PC-3 (cell line): Measurements from ENCODE around the gene ATP1B1.

Experiments used
- EZH2phosphoT487 ChIP-seq: fragments of 300-600 bp; sonication (generic); IDR thresholded peaks from 2 replicates; pipeline ENCODE4 v1.6.1; 2018; ENCODE audit warnings: mild to moderate bottlenecking, antibody characterized with exemption, low read length, borderline replicate concordance
- TF ChIP-seq, protein P1 (sequence below): fragments of 300-600 bp; sonication (generic); conservative IDR thresholded peaks from 2 replicates; pipeline ENCODE4 v1.5.1; 2017; ENCODE audit warnings: antibody characterized with exemption, low read depth, mild to moderate bottlenecking, low read length

- TF ChIP-seq, protein P1, sequence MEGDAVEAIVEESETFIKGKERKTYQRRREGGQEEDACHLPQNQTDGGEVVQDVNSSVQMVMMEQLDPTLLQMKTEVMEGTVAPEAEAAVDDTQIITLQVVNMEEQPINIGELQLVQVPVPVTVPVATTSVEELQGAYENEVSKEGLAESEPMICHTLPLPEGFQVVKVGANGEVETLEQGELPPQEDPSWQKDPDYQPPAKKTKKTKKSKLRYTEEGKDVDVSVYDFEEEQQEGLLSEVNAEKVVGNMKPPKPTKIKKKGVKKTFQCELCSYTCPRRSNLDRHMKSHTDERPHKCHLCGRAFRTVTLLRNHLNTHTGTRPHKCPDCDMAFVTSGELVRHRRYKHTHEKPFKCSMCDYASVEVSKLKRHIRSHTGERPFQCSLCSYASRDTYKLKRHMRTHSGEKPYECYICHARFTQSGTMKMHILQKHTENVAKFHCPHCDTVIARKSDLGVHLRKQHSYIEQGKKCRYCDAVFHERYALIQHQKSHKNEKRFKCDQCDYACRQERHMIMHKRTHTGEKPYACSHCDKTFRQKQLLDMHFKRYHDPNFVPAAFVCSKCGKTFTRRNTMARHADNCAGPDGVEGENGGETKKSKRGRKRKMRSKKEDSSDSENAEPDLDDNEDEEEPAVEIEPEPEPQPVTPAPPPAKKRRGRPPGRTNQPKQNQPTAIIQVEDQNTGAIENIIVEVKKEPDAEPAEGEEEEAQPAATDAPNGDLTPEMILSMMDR, result no peak
- no peak for TF ChIP-seq EZH2phosphoT487
Measured at GRCh38 chr1:169070547-169070946, 35.9 kb upstream of the ATP1B1 start.
